Adrenal gland (tissue), 5 donors: ENCODE data around the gene NRXN2.

Source experiments
- CTCF ChIP-seq, 6 experiments: fragments of 450-650 bp in 4 of 6; fragments of 200-600 bp in 2 of 6; sonication (generic) in 1 of 6; IDR thresholded peaks; 1 replicate in 5 of 6; 2 replicates in 1 of 6; pipeline versions ENCODE4 v1.5.1 to v1.8.0; 2016 to 2021; ENCODE audit warnings: antibody characterized with exemption in 6 of 6, mild to moderate bottlenecking in 2 of 6, moderate library complexity in 1 of 6
- POLR2A ChIP-seq, 2 donors: fragments of 450-650 bp; IDR thresholded peaks; one replicate each; pipeline ENCODE4 v1.6.1; 2017; ENCODE audit warnings: antibody characterized with exemption in 2 of 2, mild to moderate bottlenecking in 2 of 2, moderate library complexity in 1 of 2
- donor health status: DM: no; HTN: no; CAD: no.

DNA sequence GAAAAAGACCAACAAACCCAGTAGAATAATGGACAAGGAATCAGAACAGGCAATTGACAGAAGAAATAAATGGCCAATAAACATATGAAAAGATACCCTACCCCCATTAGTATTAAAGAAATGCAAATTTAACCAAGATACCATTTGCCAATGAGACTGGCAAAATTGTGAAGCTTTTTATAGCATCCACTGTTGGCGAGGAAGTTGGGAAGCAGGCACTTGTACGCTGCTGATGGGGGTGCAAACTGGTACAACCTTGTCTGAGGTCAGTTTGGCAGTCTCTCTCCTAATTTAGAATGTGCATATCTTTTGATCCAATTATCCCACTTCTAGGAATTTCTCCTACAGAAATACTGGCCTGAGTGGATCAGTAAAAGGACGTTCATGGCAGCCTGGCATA is 8.6 kb upstream of the NRXN2 start:
- TF ChIP-seq POLR2A (IDR thresholded peaks at IDR 0.05), result no peak
- TF ChIP-seq CTCF (IDR thresholded peaks at IDR 0.05), result no peak
